ENCODE data around the gene GLRX. TPM values are rescaled to one million over a fixed set of nuclear protein-coding genes. Genes with fewer than 3 reads are reported as not detected.

Gene GLRX
- total and polyA plus RNA-seq, 2 of the 13 experiments (the other 11 are each of a cell fraction or from before 2014, with no cell fraction given): 63.8 to 499 TPM

- TF ChIP-seq CREM (IDR thresholded peaks at IDR 0.05) (peak; percentile 63), CREM (CRISPR knock-in tag; IDR thresholded peaks at IDR 0.05) (no peak), SAP130 (CRISPR knock-in tag; IDR thresholded peaks at IDR 0.05; ENCODE audit: low read depth) (peak; percentile 92), MED8 (CRISPR knock-in tag; IDR thresholded peaks at IDR 0.05; ENCODE audit: insufficient replicate concordance) (no peak), ZNF44 (CRISPR knock-in tag; IDR thresholded peaks at IDR 0.05) (no peak), CENPT (CRISPR knock-in tag; IDR thresholded peaks at IDR 0.05; ENCODE audit: low read depth) (no peak), TARDBP (CRISPR knock-in tag; IDR thresholded peaks at IDR 0.05) (peak; percentile 45; the same call in 1 of the 2 replicates), KDM3A (CRISPR knock-in tag; IDR thresholded peaks at IDR 0.05; ENCODE audit: low read depth) (no peak), MZF1 (CRISPR knock-in tag; IDR thresholded peaks at IDR 0.05; ENCODE audit: borderline replicate concordance) (0 out of 2 replicates have a peak, but pooled peaks have one; percentile 11), IKZF1 (IDR thresholded peaks at IDR 0.05) (no peak), GABPB1 (CRISPR knock-in tag; IDR thresholded peaks at IDR 0.05) (peak; percentile 33; the same call in 1 of the 2 replicates), ZNF451 (CRISPR knock-in tag; IDR thresholded peaks at IDR 0.05) (no peak), BCL6 (CRISPR knock-in tag; IDR thresholded peaks at IDR 0.05) (peak; percentile 54; the same call in 1 of the 2 replicates), CC2D1A (CRISPR knock-in tag; IDR thresholded peaks at IDR 0.05) (peak; percentile 84; the same call in 1 of the 2 replicates), ZNF737 (CRISPR knock-in tag; IDR thresholded peaks at IDR 0.05; ENCODE audit: borderline replicate concordance) (no peak), NR2F2 (IDR thresholded peaks at IDR 0.05; ENCODE audit: borderline replicate concordance, low read depth) (no peak), ZNF839 (CRISPR knock-in tag; IDR thresholded peaks at IDR 0.05; ENCODE audit: borderline replicate concordance) (no peak), FOXM1 (CRISPR knock-in tag; IDR thresholded peaks at IDR 0.05) (no peak), EZH2 (conservative IDR thresholded peaks at IDR 0.05; ENCODE audit: low read depth, low read length) (no peak), ZNF841 (CRISPR knock-in tag; IDR thresholded peaks at IDR 0.05; ENCODE audit: borderline replicate concordance) (no peak), ZNF143 (CRISPR knock-in tag; IDR thresholded peaks at IDR 0.05) (no peak), SMAD9 (CRISPR knock-in tag; IDR thresholded peaks at IDR 0.05) (no peak), XBP1 (CRISPR knock-in tag; IDR thresholded peaks at IDR 0.05) (no peak)
- TF ChIP-seq, protein P1, sequence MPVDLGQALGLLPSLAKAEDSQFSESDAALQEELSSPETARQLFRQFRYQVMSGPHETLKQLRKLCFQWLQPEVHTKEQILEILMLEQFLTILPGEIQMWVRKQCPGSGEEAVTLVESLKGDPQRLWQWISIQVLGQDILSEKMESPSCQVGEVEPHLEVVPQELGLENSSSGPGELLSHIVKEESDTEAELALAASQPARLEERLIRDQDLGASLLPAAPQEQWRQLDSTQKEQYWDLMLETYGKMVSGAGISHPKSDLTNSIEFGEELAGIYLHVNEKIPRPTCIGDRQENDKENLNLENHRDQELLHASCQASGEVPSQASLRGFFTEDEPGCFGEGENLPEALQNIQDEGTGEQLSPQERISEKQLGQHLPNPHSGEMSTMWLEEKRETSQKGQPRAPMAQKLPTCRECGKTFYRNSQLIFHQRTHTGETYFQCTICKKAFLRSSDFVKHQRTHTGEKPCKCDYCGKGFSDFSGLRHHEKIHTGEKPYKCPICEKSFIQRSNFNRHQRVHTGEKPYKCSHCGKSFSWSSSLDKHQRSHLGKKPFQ (CRISPR knock-in tag; IDR thresholded peaks at IDR 0.05; ENCODE audit: insufficient replicate concordance): peak; percentile 57
- TF ChIP-seq, protein P2, sequence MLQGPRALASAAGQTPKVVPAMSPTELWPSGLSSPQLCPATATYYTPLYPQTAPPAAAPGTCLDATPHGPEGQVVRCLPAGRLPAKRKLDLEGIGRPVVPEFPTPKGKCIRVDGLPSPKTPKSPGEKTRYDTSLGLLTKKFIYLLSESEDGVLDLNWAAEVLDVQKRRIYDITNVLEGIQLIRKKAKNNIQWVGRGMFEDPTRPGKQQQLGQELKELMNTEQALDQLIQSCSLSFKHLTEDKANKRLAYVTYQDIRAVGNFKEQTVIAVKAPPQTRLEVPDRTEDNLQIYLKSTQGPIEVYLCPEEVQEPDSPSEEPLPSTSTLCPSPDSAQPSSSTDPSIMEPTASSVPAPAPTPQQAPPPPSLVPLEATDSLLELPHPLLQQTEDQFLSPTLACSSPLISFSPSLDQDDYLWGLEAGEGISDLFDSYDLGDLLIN (CRISPR knock-in tag; IDR thresholded peaks at IDR 0.05; ENCODE audit: borderline replicate concordance): 0 out of 2 replicates have a peak, but pooled peaks have one; percentile 44
Measured at GRCh38 chr5:95861221-95861863, 38.8 kb upstream of the GLRX start (continued).

Data from HepG2 (cell line).